NCI-H2227 (cell line): ENCODE measurements around the gene CASKIN1.
"Not testable (repeated sequence)": the region's sequence is repeated elsewhere in the genome, so short reads cannot be mapped to it uniquely, and the experiment has no call there.

Experiments used
- DNase-seq: peaks from one replicate; lab custom pipeline; 2025; ENCODE audit not compliant: unreplicated experiment; lab: John Stamatoyannopoulos, UW

Gene CASKIN1, protein sequence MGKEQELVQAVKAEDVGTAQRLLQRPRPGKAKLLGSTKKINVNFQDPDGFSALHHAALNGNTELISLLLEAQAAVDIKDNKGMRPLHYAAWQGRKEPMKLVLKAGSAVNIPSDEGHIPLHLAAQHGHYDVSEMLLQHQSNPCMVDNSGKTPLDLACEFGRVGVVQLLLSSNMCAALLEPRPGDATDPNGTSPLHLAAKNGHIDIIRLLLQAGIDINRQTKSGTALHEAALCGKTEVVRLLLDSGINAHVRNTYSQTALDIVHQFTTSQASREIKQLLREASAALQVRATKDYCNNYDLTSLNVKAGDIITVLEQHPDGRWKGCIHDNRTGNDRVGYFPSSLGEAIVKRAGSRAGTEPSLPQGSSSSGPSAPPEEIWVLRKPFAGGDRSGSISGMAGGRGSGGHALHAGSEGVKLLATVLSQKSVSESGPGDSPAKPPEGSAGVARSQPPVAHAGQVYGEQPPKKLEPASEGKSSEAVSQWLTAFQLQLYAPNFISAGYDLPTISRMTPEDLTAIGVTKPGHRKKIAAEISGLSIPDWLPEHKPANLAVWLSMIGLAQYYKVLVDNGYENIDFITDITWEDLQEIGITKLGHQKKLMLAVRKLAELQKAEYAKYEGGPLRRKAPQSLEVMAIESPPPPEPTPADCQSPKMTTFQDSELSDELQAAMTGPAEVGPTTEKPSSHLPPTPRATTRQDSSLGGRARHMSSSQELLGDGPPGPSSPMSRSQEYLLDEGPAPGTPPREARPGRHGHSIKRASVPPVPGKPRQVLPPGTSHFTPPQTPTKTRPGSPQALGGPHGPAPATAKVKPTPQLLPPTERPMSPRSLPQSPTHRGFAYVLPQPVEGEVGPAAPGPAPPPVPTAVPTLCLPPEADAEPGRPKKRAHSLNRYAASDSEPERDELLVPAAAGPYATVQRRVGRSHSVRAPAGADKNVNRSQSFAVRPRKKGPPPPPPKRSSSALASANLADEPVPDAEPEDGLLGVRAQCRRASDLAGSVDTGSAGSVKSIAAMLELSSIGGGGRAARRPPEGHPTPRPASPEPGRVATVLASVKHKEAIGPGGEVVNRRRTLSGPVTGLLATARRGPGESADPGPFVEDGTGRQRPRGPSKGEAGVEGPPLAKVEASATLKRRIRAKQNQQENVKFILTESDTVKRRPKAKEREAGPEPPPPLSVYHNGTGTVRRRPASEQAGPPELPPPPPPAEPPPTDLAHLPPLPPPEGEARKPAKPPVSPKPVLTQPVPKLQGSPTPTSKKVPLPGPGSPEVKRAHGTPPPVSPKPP (N-terminal part only)

DNA sequence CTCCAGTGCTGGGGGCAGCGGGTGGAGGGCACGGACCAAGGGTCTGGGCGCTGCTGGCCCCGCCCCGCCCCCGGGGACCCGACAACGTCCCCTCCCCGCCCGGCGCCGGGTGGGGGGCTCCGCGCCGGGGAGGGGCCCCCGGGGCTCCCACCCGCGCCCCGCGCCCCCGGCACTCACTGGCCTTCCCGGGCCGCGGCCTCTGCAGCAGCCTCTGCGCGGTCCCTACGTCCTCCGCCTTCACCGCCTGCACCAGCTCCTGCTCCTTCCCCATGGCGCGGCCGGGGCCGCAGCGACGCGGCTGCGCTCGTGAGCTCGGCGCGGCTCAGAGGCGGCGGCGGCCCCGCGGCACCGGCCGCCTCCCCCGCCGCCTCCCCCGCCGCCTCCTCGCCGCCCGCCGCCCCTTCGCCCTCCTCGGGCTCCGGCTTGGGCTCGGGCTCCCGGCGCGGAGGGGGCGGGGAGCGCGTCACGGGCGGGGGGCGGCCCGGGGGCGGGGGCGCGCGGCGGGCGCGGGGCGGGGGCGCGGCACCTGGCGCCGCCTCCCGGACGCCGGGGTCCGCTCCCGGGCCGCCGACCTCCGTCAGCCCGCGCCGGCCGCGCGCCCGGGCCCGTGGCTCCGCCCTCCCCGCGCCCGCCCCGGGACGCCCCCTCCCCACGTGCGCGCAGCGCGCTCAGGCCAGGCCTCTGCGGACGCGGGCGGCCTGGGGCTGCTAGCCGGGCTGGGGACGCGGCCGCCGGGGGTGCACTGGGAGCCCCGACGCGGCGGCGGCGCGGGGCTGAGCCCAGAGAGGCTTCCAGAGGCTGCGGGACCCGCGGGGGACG lies at the start of gene CASKIN1:
Gene CASKIN1, minus strand, starts transcription at position 444 of the 819 bp plus-strand sequence. Its CDS starts 173 bp downstream, at position 271.
- peak; percentile 56 for DNase-seq

DNA sequence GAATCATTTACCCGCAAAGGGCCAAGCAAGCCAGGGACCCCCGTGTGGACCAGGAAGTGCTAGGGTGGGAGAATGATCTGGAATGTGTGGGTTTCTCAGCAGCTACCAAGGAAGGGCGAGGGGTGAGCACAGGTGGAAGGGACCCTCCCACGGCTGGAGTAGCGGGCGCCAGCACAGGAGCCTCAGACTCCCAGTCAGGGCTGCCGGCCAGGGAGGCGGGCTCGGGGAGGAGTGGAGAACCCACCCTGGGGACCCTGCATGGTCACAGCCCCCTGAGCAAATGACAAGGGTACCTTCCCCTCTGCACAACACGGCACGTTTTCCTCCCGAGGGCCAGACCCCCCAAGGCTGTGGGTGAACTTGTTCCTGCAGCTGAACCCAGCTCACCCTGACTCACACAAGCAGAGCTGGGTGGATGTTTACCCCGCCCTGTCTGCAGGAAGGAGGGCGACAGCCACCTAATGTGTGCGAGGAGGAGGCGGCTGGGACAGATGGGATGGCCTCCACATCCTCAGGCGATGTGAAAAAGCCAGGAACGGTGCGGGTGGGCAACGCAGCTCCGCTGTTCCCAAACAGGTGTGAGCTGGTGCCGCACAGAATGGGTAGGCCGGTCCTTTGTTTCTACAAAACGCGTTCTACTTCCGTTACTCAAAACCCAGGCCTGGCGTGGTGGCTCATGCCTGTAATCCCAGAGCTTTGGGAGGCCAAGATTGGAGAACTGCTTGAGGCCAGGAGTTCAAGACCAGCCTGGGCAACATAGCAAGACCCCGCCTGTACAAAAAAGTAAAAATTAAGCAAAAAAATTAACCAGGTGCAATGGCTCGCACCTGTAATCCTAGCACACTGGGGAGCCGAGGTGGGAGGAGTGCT lies 48.8 kb upstream of the CASKIN1 start:
- no peak for DNase-seq

DNA sequence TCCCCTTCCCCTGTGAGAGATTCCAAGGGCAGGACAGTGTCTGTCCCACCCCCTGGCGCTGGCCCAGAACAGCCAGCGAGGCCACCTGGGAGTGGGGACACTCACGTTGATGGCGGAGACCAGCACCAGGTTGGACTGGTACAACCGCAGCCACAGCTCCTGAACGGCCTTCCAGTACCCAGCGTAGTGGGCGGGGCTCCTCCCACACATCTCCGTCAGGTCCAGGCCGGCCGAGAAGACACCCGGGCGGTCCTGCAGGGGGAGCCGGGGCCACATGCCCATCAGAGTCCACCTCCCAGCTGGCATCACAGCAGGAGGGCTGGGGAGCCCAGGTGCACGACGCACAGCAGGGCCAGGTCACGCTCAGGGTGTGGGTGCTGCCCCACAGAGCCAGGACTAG lies 47.9 kb upstream of the CASKIN1 start:
- no peak for DNase-seq

DNA sequence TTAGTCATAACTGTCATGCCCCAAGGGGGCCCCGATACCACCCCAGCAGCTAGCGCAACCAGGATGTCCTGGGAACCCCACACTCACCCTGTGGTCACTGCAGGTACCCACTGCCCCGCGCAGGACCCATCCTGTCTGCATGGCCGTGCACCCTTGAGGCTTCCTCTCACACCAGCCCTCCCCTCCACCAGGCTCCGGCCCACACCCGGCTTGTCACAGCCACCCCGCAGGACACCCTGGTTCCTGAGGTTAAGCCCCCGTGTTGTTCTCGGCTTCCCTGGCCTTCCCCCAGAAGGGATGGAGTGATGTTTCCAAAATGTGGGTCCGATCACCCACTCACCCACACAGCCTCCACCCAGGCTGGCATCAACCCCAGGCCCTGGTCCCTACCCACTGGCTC lies 47.4 kb upstream of the CASKIN1 start:
- DNase-seq: no peak

DNA sequence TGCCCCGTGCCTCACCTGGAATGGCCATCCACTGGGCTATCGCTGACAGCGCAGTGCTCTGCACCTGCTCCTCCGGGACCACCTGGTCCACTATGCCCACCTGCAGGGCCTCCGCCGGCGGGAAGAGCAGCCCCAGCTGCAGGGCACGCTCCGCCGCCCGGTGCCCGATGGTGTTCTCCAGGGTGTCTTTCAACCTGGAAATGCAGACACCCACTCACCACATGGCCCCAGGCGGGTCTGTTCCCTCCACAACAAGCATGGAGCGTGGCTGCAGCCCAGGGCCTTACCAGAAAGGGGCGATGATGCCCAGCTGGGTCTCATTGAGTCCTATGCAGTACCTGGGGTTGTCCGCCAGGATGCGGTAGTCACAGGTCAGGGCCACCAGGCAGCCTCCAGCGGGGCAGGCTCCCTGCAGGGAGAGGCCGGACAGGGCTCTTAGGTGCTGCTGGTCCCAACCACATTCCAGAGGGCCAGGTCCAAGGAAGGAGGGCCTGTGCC lies 46.7 kb upstream of the CASKIN1 start:
- no peak for DNase-seq

DNA sequence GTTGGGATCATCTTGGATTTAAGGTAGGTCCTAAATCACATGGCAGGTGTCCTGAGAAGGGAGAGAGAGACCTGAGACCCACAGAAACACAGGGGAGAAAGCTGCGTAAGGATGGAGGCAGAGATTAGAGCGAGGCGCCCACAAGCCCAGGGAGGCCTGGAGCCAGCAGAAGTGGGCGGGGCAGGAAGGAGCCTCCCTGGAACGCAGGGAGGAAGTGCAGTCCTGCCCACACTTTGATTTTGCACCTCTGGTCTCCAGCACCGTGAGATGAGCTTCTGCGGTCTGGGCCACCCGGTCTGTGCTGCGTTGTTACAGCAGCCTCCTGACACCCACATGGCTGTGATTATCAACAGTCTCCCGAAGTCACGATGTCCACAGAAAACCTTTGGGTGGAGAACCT lies 46.2 kb upstream of the CASKIN1 start:
- no peak for DNase-seq

DNA sequence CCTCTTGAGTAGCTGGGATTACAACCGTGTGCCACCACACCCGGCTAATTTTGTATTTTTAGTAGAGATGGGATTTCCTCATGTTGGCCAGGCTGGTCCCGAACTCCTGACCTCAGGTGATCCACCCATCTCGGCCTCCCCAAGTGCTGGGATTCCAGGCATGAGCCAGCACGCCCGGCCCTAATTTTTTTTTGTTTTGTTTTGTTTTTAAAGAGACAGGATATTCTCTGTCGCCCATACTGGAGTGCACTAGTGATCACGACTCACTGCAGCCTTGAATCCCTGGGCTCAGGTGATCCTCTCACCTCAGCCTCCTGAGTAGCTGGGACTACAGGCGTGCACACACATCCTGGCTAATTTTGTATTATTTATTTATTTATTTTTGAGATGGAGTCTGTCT lies 43.9 kb upstream of the CASKIN1 start:
- DNase-seq: not testable (repeated sequence)

DNA sequence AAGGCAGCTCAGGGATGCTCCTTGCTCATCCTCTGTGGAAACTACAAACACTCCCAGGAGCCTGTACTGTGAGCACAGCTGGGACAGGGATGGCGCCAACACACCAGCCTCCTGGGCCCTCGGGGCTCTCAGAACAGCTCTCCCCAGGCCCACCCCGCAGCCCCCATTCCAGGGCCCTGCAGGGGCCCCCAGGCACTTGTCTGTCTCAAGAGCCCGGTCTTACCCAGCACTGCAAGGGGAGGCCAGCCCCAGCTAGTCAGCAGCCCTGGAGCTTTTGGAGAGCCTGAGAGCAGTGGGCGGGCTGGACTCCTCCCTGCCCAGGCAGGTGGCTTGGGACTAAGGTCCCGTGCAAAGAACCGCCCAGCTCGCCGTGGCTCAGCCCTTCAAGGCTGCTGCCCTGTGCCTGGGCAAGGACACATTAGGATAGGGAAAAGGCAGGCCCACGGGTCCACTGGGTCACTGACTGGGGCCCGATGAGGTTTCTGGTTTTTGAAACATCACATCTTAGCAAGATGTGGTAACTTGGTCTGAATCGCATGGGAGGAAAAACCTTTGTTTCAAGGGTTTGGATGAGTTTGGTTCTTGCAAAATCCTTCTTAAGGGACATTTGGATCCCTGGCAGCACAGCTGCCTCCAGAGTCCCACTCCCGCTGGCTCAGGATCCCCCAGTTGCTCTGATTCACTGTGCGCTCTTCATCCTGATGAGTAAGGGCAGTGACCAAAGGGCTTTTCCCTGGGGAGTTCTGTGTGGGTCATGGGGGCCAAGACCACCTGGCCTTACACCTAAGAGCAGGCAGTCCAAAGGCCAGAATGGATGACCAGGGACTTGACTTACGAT lies 42.7 kb upstream of the CASKIN1 start:
- peak; percentile 19 for DNase-seq

DNA sequence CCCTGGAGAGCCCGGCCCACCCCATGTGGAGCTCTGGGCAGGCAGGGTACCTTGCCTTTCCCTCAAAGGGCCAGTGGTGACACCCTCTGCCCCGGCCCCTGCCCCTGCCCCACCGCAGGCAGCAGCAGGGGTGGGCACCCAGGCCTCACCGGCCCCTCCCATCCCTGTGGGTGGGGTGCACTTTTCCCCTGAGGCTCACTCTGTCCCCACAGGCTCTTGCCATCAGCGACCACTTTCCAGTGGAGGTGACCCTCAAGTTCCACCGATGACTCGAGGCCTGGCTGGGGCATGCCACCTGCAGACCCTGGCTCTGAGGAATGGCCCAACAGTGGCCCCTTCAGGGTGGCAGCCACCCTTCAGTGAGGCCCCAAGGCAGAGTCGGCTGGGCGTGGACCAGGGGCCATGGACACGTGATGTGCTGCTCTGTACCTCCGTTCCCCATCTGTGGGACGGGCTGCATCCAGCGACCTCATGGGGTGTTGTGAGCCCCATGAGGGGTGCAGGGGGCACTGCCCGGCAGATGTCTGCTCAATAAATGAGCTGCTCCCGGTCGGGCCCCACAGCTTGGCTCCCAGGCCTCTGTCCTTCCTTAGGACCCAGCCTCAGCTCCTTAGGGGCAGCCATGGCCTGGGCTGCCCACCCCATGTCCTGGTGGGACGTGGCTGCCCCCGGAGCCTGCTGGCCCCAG lies 41.9 kb upstream of the CASKIN1 start:
- DNase-seq: no peak

DNA sequence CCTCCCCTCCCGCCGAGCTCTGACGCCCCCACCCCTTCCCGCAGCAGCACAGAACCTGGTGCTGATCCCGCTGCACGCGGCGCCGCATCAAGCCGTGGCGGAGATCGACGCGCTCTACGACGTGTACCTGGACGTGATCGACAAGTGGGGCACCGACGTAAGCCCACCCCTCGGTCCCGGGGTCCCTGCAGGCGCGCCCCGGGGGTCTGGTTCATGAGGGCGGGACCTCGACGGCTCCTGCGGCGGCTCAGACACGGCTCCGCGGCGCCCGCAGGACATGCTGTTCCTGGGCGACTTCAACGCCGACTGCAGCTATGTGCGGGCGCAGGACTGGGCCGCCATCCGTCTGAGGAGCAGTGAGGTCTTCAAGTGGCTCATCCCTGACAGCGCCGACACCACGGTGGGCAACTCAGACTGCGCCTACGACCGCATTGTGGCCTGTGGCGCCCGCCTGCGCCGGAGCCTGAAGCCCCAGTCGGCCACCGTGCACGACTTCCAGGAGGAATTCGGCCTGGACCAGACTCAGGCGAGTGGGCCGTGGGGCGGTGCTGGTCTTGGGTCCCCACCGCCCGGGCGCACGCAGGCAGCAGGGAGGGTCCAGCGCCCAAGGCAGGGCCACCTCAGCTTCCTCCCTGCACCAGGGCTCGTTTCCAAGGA lies 41.2 kb upstream of the CASKIN1 start:
- DNase-seq: no peak

DNA sequence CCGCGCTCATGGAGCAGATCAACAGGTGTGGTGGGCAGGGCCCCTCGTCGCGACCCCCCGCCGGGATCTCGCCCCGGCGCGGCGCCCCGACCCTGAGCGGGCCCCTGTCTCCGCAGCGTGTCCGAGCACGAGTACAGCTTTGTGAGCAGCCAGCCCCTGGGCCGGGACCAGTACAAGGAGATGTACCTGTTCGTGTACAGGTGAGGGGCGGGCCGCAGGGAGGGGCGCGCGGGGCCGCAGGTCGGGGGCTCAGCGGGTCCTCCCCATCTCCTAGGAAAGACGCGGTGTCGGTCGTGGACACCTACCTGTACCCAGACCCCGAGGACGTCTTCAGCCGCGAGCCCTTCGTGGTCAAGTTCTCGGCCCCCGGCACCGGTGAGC lies 40.7 kb upstream of the CASKIN1 start:
- DNase-seq: no peak

DNA sequence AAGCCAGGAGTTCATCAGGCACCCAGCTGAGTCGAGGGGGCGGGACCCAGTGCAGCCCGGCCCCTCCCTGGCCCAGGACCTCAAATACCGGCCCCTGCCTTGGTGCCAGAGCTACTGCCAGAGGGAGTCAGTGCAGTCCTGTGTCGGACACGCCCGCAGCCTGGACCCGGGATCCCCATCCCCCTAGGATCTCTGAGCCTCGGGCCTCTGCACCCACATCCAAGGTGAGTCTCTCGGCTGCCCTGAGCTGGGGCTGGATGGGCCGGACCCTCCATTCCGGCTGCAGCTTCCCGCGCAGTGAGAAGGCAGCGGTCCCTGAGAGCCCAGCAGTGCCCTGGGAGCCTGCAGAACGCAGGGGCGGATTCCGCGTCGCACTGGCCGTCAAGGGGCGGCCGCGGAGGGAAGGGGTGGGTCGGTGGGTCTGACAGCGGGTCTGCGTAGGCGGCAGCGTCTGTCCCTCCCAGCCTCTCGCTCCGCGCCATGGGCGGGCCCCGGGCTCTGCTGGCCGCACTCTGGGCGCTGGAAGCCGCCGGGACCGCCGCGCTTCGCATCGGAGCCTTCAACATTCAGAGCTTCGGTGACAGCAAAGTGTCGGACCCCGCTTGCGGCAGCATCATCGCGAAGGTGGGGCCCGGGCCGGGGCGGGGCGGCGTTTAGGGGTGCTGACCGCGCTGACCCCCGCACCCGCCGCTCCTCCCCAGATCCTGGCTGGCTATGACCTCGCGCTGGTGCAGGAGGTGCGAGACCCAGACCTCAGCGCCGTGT lies 40.1 kb upstream of the CASKIN1 start, which contains the start of gene DNASE1L2:
Gene DNASE1L2, plus strand, starts transcription at position 108 of the 765 bp plus-strand sequence. Its CDS starts 373 bp downstream, at position 481.
- DNase-seq: peak; percentile 74

DNA sequence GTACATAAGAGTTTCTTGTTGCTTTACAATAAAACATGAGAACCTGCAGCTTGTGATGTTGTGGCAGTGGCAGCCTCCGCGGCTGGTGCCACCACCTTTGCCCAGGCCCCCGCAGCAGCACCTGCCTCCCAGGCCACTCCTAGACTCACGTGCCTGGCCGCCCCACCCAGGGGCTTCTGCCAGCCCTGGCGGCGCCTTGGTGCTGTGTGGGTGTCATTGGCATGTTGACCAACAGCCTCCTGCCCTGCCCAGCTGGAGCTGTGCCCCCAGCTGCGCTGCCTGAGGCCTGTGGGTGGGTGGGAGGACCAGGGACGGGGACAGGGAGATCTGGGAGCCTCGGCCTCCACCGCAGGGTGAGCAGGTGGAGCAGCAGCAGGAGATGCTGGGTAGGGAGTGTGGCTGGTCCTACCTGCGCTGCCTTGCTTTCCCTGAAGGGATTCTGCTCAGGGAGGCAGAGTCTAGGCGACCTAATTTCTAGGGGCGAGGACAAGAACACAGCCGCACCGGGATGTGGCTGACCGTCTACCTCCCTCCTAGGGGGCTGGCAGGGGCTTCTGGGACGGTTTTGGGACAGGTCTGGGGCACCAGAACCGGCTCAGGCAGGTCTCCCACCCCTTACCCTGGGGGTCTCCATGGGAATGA lies 39.4 kb upstream of the CASKIN1 start:
- DNase-seq: no peak

DNA sequence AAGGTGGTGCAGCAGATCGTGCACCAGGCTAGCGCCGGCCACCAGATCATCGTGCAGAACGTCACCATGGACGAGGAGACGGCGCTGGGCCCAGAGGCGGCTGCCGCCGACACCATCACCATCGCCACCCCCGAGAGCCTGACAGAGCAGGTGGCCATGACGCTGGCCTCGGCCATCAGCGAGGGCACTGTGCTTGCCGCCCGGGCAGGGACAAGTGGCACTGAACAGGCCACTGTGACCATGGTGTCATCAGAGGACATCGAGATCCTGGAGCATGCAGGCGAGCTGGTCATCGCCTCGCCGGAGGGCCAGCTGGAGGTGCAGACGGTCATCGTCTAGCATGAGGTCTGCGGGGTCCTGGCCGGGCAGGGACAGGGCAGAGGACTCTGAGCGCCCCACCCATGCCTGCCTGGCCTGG lies 38.8 kb upstream of the CASKIN1 start:
- no peak for DNase-seq

DNA sequence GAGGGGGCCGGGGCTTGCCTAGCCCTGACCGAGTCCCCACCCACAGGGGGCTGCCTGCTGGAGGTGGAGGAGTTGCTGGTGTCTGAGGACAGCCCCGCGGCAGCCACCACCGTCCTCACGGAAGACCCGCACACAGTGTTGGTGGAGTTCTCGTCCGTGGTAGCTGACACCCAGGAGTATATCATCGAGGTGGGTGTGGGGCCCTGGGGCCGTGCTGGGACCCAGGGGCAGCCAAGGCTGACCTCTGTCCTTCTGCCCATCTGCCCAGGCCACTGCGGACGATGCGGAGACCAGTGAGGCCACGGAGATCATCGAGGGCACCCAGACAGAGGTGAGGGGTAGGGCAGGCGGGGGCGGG lies 38.4 kb upstream of the CASKIN1 start:
- no peak for DNase-seq
